Stomach (tissue), 19 donors: Measurements from ENCODE around the gene PRPS1. TPM values are rescaled to one million over a fixed set of nuclear protein-coding genes. Genes with fewer than 3 reads are reported as not detected.

Source experiments
- DNase-seq, 2 donors: peaks; one replicate each; pipeline versions ENCODE4 v3.0.0 to v3.0.0-alpha.2; 2013 to 2019
- H3K27ac ChIP-seq, 5 donors: fragments of 200-600 bp in 4 of 5; sonication (generic) in 4 of 5; one replicate each; pipeline ENCODE4 v1.5.1; 2013 to 2019; ENCODE audit warnings: mild to moderate bottlenecking in 1 of 5, moderate library complexity in 1 of 5
- H3K27me3 ChIP-seq, 3 donors: fragments of 200-600 bp; sonication (generic); one replicate each; pipeline ENCODE4 v1.5.1; 2017 to 2019; ENCODE audit warnings: mixed run types in 1 of 3
- H3K36me3 ChIP-seq, 4 donors: fragments of 200-600 bp; sonication (generic); 1 replicate in 3 of 4; 2 replicates in 1 of 4; pipeline ENCODE4 v1.5.1; 2016 to 2019
- H3K4me1 ChIP-seq, 4 donors: fragments of 200-600 bp; sonication (generic); one replicate each; pipeline ENCODE4 v1.5.1; 2016 to 2019
- H3K4me3 ChIP-seq, 4 donors: fragments of 200-600 bp; sonication (generic) in 3 of 4; one replicate each; pipeline ENCODE4 v1.5.1; 2016 to 2019; ENCODE audit warnings: mild to moderate bottlenecking in 1 of 4
- H3K9me3 ChIP-seq, 4 donors: fragments of 200-600 bp; sonication (generic); one replicate each; pipeline ENCODE4 v1.5.1; 2016 to 2019
- EP300 ChIP-seq: sonication (generic); formaldehyde crosslinking; IDR thresholded peaks from one replicate; pipeline ENCODE4 v1.6.1; 2017; ENCODE audit warnings: antibody characterized with exemption
- POLR2A ChIP-seq, 4 donors: fragments of 450-650 bp; IDR thresholded peaks; one replicate each; pipeline ENCODE4 v1.6.1; 2016; ENCODE audit warnings: antibody characterized with exemption in 4 of 4, control low read depth in 2 of 4, mild to moderate bottlenecking in 1 of 4, moderate library complexity in 1 of 4
- POLR2AphosphoS5 ChIP-seq, 3 donors: sonication (generic); formaldehyde crosslinking; IDR thresholded peaks; one replicate each; pipeline ENCODE4 v1.6.1; 2016; ENCODE audit warnings: antibody characterized with exemption in 3 of 3
- WGBS, 5 donors: extraction: QIAGEN DNeasy Blood & Tissue Kit in 3 of 5; methylation state at CpG; one replicate each; pipeline versions ENCODE4 v1.1.5 to v1.1.7; 2013 to 2018; 5-methylcytosine and 5-hydroxymethylcytosine counted together
- intact Hi-C: fragments of 100-400 bp; cut with DNase I; formaldehyde crosslinking; loops from one replicate; pipeline ENCODE4 v1.15.1; 2023; ENCODE audit warnings: low total_unique reads
- long read RNA-seq, 10 donors: transcript quantifications; one replicate each; lab custom pipeline, GENCODE V29; 2026
- polyA plus RNA-seq, 3 donors: library from polyadenylated mRNA; stranded (reverse); fragments of 200-250 nt; gene quantifications; one replicate each; pipeline ENCODE4 v1.2.3, GENCODE V29; 2013
- total RNA-seq, 5 donors: library from RNA; depleted of rRNA; stranded (reverse); fragments of >200 nt; gene quantifications; one replicate each; pipeline versions ENCODE4 v1.1.0 to v1.2.3, GENCODE V29; 2014 to 2016
- TF ChIP-seq, protein P1 (sequence below), 7 experiments: fragments of 450-650 bp in 4 of 7; fragments of 200-600 bp in 3 of 7; sonication (generic) in 3 of 7; IDR thresholded peaks; one replicate each; pipeline ENCODE4 v1.5.1; 2016 to 2019; ENCODE audit warnings: antibody characterized with exemption in 7 of 7, control low read depth in 2 of 7, mild to moderate bottlenecking in 1 of 7
- donor health status: healthy with polysubstance abuse.
- donor health status: Bipolar disorder and iron deficiency.
- donor health status: healthy.

Gene PRPS1
- total RNA-seq (10 to 100 TPM in 4 of 5 donors, 1 to 10 TPM in 1; 1.2 to 46.4 (median 20.4) TPM), polyA plus RNA-seq (10 to 100 TPM; 10.3 to 19.9 (median 18.6) TPM)
- long read RNA-seq, donor 1, partial matches to known transcripts: 0 of 5 reads
- long read RNA-seq, donor 1, other reads (novel, unspliced or antisense): 0 of 5 reads
- long read RNA-seq, donor 2, partial matches to known transcripts: 0 of 4 reads
- long read RNA-seq, donor 2, other reads (novel, unspliced or antisense): 0 of 4 reads
- long read RNA-seq, donor 3, partial matches to known transcripts: 0 of 3 reads
- long read RNA-seq, donor 3, other reads (novel, unspliced or antisense): 0 of 3 reads
- long read RNA-seq, donor 4: 0 reads
- long read RNA-seq, donor 5, transcript PRPS1-204 (7 exons, 2,152 nt): major isoform, 9 of 14 reads
- long read RNA-seq, donor 5, partial matches to known transcripts: 0 of 14 reads
- long read RNA-seq, donor 5, other reads (novel, unspliced or antisense): 0 of 14 reads
- long read RNA-seq, donor 6, transcript PRPS1-204 (7 exons, 2,152 nt): major isoform, 17 of 21 reads
- long read RNA-seq, donor 6, partial matches to known transcripts: 0 of 21 reads
- long read RNA-seq, donor 6, other reads (novel, unspliced or antisense): 0 of 21 reads
- long read RNA-seq, donor 7, transcript PRPS1-204 (7 exons, 2,152 nt): major isoform, 6 of 7 reads
- long read RNA-seq, donor 7, partial matches to known transcripts: 0 of 7 reads
- long read RNA-seq, donor 7, other reads (novel, unspliced or antisense): 0 of 7 reads
- long read RNA-seq, donor 8, transcript PRPS1-204 (7 exons, 2,152 nt): major isoform, 5 of 7 reads
- long read RNA-seq, donor 8, partial matches to known transcripts: 0 of 7 reads
- long read RNA-seq, donor 8, other reads (novel, unspliced or antisense): 0 of 7 reads
- long read RNA-seq, donor 9, transcript PRPS1-202 (3 exons, 628 nt): minor isoform, 5 of 14 reads
- long read RNA-seq, donor 9, transcript PRPS1-204 (7 exons, 2,152 nt): major isoform, 9 of 14 reads
- long read RNA-seq, donor 9, partial matches to known transcripts: 0 of 14 reads
- long read RNA-seq, donor 9, other reads (novel, unspliced or antisense): 0 of 14 reads
- long read RNA-seq, donor 10, partial matches to known transcripts: 0 of 3 reads
- long read RNA-seq, donor 10, other reads (novel, unspliced or antisense): 0 of 3 reads

- Histone ChIP-seq H3K27ac (peak within 1 kb of the TSS; percentile 56 to 87 (median 87)), H3K36me3 (no peaks in the 10 kb centered on the region)
Observed at GRCh38 chrX:107627838-107628661, at the start of gene PRPS1. PRPS1 (plus strand) TSS chrX:107628510; CDS start chrX:107628629, 119 bp downstream.

GRCh38 chrX:107579956-107580355, 48.4 kb upstream of the PRPS1 start:
- WGBS, 5 donors: 63 to 86% (median 80%) methylated on average over 3 of the region's 3 CpGs
- H3K4me3 ChIP-seq: no peak overlapping the region
- H3K9me3 ChIP-seq: peaks cover 0 to 20% (median 6%) of the 10 kb centered on the region in 4 donors
- no peak overlapping the region for H3K27ac ChIP-seq
- no peak for DNase-seq
- H3K4me1 ChIP-seq: no peaks in the 10 kb centered on the region
- TF ChIP-seq, protein P1, sequence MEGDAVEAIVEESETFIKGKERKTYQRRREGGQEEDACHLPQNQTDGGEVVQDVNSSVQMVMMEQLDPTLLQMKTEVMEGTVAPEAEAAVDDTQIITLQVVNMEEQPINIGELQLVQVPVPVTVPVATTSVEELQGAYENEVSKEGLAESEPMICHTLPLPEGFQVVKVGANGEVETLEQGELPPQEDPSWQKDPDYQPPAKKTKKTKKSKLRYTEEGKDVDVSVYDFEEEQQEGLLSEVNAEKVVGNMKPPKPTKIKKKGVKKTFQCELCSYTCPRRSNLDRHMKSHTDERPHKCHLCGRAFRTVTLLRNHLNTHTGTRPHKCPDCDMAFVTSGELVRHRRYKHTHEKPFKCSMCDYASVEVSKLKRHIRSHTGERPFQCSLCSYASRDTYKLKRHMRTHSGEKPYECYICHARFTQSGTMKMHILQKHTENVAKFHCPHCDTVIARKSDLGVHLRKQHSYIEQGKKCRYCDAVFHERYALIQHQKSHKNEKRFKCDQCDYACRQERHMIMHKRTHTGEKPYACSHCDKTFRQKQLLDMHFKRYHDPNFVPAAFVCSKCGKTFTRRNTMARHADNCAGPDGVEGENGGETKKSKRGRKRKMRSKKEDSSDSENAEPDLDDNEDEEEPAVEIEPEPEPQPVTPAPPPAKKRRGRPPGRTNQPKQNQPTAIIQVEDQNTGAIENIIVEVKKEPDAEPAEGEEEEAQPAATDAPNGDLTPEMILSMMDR (IDR thresholded peaks at IDR 0.05): no peak
- TF ChIP-seq POLR2A (IDR thresholded peaks at IDR 0.05): no peak
- TF ChIP-seq POLR2AphosphoS5 (IDR thresholded peaks at IDR 0.05): no peak
- TF ChIP-seq EP300: no peak
- intact Hi-C loops: no loop called here
- no peaks in the 10 kb centered on the region for H3K27me3 ChIP-seq
- H3K36me3 ChIP-seq: no peaks in the 10 kb centered on the region

More at GRCh38 chrX:107627838-107628661, at the start of gene PRPS1:
- peak; percentile 90 to 97 for DNase-seq
- peak within 1 kb of the TSS; percentile 51 to 63 (median 58) for H3K4me3 ChIP-seq
- no peaks in the 10 kb centered on the region for H3K27me3 ChIP-seq
- intact Hi-C loops: no loop called here
- H3K9me3 ChIP-seq: peaks cover 0 to 4% (median 0%) of the 10 kb centered on the region in 4 donors
- peaks cover 0 to 25% (median 6%) of the 10 kb centered on the region in 4 donors for H3K4me1 ChIP-seq
- TF ChIP-seq EP300 (no peak), POLR2AphosphoS5 (IDR thresholded peaks at IDR 0.05) (peak; percentile 64 to 86 (median 83)), POLR2A (IDR thresholded peaks at IDR 0.05) (peak in 1 of 4 donors; percentile 46)
- TF ChIP-seq, protein P1 (IDR thresholded peaks at IDR 0.05): no peak
- WGBS, 5 donors: 0 to 47% (median 9%) methylated on average over 6 to 37 of the region's 37 CpGs

DNA sequence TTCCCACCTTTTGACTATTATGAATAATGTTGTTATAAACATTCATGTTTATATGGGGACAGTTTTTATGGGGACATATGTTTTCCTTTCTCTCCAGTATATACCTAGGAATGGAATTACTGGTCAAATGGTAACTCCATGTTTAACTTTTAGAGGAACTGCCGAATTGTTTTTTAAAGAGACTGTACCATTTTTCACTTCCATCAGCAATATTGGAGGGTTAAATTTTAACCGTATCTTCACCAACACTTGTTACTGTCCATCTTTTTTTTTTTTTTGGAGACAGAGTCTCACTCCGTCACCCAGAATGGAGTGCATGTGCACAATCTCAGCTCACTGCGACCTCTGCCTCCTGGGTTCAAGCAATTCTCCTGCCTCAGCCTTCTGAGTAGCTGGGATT, 46.4 kb upstream of the PRPS1 start:
- intact Hi-C loops: no loop called here
- TF ChIP-seq, protein P1 (IDR thresholded peaks at IDR 0.05): no peak
- no peak for TF ChIP-seq EP300
- no peak for TF ChIP-seq POLR2AphosphoS5 (IDR thresholded peaks at IDR 0.05)
- TF ChIP-seq POLR2A (IDR thresholded peaks at IDR 0.05): no peak
- H3K27ac ChIP-seq: no peak overlapping the region

More for the DNA sequence above, 46.4 kb upstream of the PRPS1 start:
- no peak for DNase-seq
- Histone ChIP-seq H3K36me3 (no peaks in the 10 kb centered on the region), H3K4me1 (no peaks in the 10 kb centered on the region), H3K27me3 (no peaks in the 10 kb centered on the region), H3K4me3 (no peak overlapping the region), H3K9me3 (peaks cover 0 to 20% (median 9%) of the 10 kb centered on the region in 4 donors)
- 87 to 96% (median 93%) methylated on average over 4 of the region's 4 CpGs for WGBS, 5 donors
